Stromal cell of bone marrow (primary cell): ENCODE data around the gene PRICKLE2.

Source experiments
- DNase-seq: peaks from one replicate; pipeline ENCODE4 v3.0.0-alpha.2; 2012; ENCODE audit warnings: low read depth

The PRICKLE2 gene

GRCh38 chr3:64218746-64219145 lies 6.5 kb downstream of the PRICKLE2 start:
- DNase-seq = no peak

GRCh38 chr3:64218329-64218728 lies 6.9 kb downstream of the PRICKLE2 start:
- no peak for DNase-seq

GRCh38 chr3:64216274-64217147 lies 8.8 kb downstream of the PRICKLE2 start:
- no peak for DNase-seq

GRCh38 chr3:64215559-64215958 lies 9.7 kb downstream of the PRICKLE2 start:
- no peak for DNase-seq

- no peak for DNase-seq
Observed at GRCh38 chr3:64215103-64215502, 10.2 kb downstream of the PRICKLE2 start.

GRCh38 chr3:64214381-64215018 lies 10.8 kb downstream of the PRICKLE2 start:
- no peak for DNase-seq

- DNase-seq = no peak
Observed at GRCh38 chr3:64213962-64214379, 11.3 kb downstream of the PRICKLE2 start.

GRCh38 chr3:64213224-64213878 lies 11.9 kb downstream of the PRICKLE2 start:
- DNase-seq = no peak

- no peak for DNase-seq
Observed at GRCh38 chr3:64209866-64210621, 15.2 kb downstream of the PRICKLE2 start.

GRCh38 chr3:64207289-64208080 lies 17.8 kb downstream of the PRICKLE2 start:
- DNase-seq = no peak

- DNase-seq = no peak
Observed at GRCh38 chr3:64203969-64204908, 21.0 kb downstream of the PRICKLE2 start.

- no peak for DNase-seq
Observed at GRCh38 chr3:64203216-64203615, 22.1 kb downstream of the PRICKLE2 start.

GRCh38 chr3:64199932-64200331 lies 25.3 kb downstream of the PRICKLE2 start:
- no peak for DNase-seq

GRCh38 chr3:64196236-64196929 lies 28.9 kb downstream of the PRICKLE2 start:
- no peak for DNase-seq

- DNase-seq = no peak
Observed at GRCh38 chr3:64195789-64196188, 29.5 kb downstream of the PRICKLE2 start.

GRCh38 chr3:64191822-64192221 lies 33.4 kb downstream of the PRICKLE2 start:
- DNase-seq = no peak

GRCh38 chr3:64190517-64191515 lies 34.5 kb downstream of the PRICKLE2 start:
- peak; percentile 82 for DNase-seq
